ENCODE data around the gene SCCPDH.

DNA sequence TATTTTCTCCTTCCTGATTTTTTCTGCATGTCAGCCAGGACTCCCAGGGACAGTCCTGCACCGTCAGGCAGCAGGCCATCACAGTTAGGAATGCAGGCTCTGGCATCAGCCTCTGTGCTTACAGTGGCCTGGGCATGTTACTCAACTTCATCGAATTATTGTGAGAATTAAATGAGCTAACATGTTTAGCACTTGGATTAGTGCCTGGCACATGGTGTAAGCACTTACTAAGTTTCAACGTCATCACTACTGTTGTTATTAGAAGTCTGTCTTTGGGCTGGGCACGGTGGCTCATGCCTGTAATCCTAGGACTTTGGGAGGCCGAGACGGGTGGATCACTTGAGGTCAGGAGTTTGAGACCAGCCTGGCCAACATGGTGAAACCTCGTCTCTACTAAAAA, 45.1 kb downstream of the SCCPDH start:
- TF ChIP-seq EZH2phosphoT487 (IDR thresholded peaks at IDR 0.05; ENCODE audit: low read depth) = no peak
- TF ChIP-seq, protein P1, sequence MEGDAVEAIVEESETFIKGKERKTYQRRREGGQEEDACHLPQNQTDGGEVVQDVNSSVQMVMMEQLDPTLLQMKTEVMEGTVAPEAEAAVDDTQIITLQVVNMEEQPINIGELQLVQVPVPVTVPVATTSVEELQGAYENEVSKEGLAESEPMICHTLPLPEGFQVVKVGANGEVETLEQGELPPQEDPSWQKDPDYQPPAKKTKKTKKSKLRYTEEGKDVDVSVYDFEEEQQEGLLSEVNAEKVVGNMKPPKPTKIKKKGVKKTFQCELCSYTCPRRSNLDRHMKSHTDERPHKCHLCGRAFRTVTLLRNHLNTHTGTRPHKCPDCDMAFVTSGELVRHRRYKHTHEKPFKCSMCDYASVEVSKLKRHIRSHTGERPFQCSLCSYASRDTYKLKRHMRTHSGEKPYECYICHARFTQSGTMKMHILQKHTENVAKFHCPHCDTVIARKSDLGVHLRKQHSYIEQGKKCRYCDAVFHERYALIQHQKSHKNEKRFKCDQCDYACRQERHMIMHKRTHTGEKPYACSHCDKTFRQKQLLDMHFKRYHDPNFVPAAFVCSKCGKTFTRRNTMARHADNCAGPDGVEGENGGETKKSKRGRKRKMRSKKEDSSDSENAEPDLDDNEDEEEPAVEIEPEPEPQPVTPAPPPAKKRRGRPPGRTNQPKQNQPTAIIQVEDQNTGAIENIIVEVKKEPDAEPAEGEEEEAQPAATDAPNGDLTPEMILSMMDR (IDR thresholded peaks at IDR 0.05; ENCODE audit: low read depth, low read length) = no peak
